Glutamatergic neuron (in vitro differentiated cells): ENCODE results near the gene CYBC1. TPM values are rescaled to one million over a fixed set of nuclear protein-coding genes. Genes with fewer than 3 reads are reported as not detected.

Experiments
- DNase-seq: peaks from one replicate; pipeline ENCODE4 v3.0.0; 2022
- H3K27ac Mint-ChIP-seq: one replicate; pipeline ENCODE4 v1.8.0; 2020; ENCODE audit warnings: mild to moderate bottlenecking, mixed read lengths, inconsistent platforms; ENCODE audit not compliant: unreplicated experiment
- H3K27me3 Mint-ChIP-seq: one replicate; pipeline ENCODE4 v1.8.0; 2020; ENCODE audit warnings: mild to moderate bottlenecking, moderate library complexity, mixed read lengths, inconsistent platforms; ENCODE audit not compliant: unreplicated experiment
- H3K36me3 Mint-ChIP-seq: one replicate; pipeline ENCODE4 v1.8.0; 2020; ENCODE audit warnings: mild to moderate bottlenecking, mixed read lengths, inconsistent platforms; ENCODE audit not compliant: unreplicated experiment
- H3K4me1 Mint-ChIP-seq: one replicate; pipeline ENCODE4 v1.8.0; 2020; ENCODE audit warnings: mild to moderate bottlenecking, low read depth, mixed read lengths, inconsistent platforms; ENCODE audit not compliant: unreplicated experiment
- H3K4me3 Mint-ChIP-seq: one replicate; pipeline ENCODE4 v1.8.0; 2020; ENCODE audit warnings: mild to moderate bottlenecking, mixed read lengths, inconsistent platforms; ENCODE audit not compliant: unreplicated experiment
- H3K9me3 Mint-ChIP-seq: one replicate; pipeline ENCODE4 v1.8.0; 2020; ENCODE audit warnings: mild to moderate bottlenecking, moderate library complexity, mixed read lengths, inconsistent platforms; ENCODE audit not compliant: unreplicated experiment
- total RNA-seq: library from RNA; stranded (reverse); fragmentation: NEBNext Ultra II Directional; extraction: Animal tissue kit (Norgen Biotek cat#: 25700); gene quantifications from one replicate; pipeline ENCODE4 v1.2.1, GENCODE V29; 2021; ENCODE audit not compliant: unreplicated experiment
- TF ChIP-seq, protein P1 (sequence below): fragments of 200-600 bp; sonication (generic); IDR thresholded peaks from one replicate; pipeline ENCODE4 v1.5.0; 2021; ENCODE audit not compliant: partially characterized antibody, unreplicated experiment

CYBC1 gene
- total RNA-seq, 1 donor from 2014 or later = 134 TPM

DNA sequence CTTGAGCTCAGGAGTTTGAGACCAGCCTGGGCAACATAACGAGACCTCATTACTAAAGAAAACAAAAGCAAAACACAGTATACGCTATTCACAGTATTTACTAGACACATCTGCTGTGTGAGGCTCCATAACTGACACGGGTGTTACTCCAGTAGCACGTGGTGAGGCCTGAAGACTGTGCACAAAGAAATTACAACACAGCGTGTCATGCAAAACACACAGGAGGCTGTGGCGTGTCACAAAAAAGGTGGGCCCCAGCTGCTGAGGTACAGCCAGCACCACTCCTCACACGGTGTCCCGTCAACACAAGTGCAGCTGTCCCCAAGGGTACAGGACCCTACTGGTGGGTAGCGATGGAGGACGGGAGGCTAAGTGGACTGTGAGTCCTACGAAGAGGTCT is 2.7 kb downstream of the CYBC1 start:
- Mint-ChIP-seq H3K27me3 (peaks cover 9% of the 10 kb centered on the region), H3K9me3 (peaks cover 9% of the 10 kb centered on the region), H3K27ac (peak overlapping the region; percentile 62), H3K4me3 (no peak overlapping the region), H3K36me3 (no peaks in the 10 kb centered on the region), H3K4me1 (peaks cover 6% of the 10 kb centered on the region)
- no peak for DNase-seq
- TF ChIP-seq, protein P1, sequence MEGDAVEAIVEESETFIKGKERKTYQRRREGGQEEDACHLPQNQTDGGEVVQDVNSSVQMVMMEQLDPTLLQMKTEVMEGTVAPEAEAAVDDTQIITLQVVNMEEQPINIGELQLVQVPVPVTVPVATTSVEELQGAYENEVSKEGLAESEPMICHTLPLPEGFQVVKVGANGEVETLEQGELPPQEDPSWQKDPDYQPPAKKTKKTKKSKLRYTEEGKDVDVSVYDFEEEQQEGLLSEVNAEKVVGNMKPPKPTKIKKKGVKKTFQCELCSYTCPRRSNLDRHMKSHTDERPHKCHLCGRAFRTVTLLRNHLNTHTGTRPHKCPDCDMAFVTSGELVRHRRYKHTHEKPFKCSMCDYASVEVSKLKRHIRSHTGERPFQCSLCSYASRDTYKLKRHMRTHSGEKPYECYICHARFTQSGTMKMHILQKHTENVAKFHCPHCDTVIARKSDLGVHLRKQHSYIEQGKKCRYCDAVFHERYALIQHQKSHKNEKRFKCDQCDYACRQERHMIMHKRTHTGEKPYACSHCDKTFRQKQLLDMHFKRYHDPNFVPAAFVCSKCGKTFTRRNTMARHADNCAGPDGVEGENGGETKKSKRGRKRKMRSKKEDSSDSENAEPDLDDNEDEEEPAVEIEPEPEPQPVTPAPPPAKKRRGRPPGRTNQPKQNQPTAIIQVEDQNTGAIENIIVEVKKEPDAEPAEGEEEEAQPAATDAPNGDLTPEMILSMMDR = no peak

DNA sequence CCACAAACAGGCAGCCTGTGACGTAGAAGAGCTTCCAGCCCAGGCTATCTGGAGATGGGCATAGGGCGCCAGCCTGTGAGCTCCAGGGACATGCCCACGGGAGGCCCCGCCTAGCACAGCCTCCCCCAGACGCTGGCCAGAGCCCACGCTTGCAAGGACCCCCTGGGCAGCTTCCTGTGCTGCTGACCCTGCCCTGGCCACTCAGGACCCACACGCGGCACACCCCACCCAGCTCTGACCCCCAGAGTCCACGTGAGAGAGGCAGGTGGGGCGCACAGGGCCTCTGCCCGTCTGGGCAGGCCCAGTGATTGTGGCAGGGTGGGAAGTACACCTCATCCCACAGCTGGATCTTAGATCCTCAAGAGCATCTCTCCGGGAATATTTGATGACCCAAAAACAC is 3.9 kb downstream of the CYBC1 start:
- H3K36me3 Mint-ChIP-seq = no peaks in the 10 kb centered on the region
- H3K27ac Mint-ChIP-seq = no peak overlapping the region
- TF ChIP-seq, protein P1 = no peak
- peaks cover 9% of the 10 kb centered on the region for H3K27me3 Mint-ChIP-seq
- H3K4me3 Mint-ChIP-seq = no peak overlapping the region
- peaks cover 6% of the 10 kb centered on the region for H3K4me1 Mint-ChIP-seq
- no peak for DNase-seq
- peaks cover 9% of the 10 kb centered on the region for H3K9me3 Mint-ChIP-seq

DNA sequence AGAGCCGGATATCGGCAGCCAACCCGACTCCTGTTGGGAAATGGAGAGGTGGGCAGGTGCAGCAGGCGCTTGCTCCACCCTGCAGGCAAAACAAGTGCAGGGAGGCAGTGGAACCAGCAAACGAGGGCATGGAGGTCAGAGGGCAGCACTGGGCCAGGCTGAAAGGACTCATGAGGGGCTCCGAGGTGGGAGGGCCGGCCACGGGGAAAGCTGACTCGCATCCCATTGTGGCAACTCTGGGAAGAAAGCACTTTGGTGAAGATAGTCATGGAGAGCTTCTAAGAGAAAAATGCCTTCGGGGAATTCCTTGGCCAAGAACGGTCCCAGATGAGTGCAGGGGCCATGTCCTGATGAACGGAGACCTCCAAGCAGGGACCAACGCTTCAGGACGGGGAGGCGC is 4.4 kb downstream of the CYBC1 start:
- Mint-ChIP-seq H3K4me1 (peaks cover 4% of the 10 kb centered on the region), H3K36me3 (no peaks in the 10 kb centered on the region), H3K27me3 (peaks cover 9% of the 10 kb centered on the region), H3K9me3 (peaks cover 9% of the 10 kb centered on the region), H3K27ac (no peak overlapping the region), H3K4me3 (peak overlapping the region; percentile 30)
- TF ChIP-seq, protein P1 = no peak
- DNase-seq = no peak

DNA sequence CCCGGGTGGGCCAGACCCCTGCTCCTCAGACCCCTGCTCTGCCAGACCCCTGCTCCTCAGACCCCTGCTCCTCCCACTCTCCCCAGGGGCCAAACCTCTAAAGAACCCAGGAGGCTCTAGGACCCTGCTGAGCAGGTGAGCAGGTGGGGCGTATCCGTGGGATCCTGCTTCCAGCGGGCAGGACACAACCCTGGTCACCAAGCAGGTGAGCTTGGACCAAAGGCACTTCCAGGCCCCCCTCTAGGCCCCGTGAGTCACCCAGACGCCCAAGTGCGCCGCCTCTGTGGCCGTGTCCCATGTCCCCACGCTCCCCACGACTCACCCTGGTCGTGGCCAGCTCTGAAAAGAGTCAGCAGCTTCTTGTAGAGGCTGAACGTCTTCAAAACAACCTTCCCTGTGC is 5.0 kb downstream of the CYBC1 start:
- H3K4me3 Mint-ChIP-seq = no peak overlapping the region
- H3K4me1 Mint-ChIP-seq = peaks cover 7% of the 10 kb centered on the region
- no peak for DNase-seq
- no peak overlapping the region for H3K27ac Mint-ChIP-seq
- TF ChIP-seq, protein P1 = no peak
- no peaks in the 10 kb centered on the region for H3K36me3 Mint-ChIP-seq
- peaks cover 8% of the 10 kb centered on the region for H3K27me3 Mint-ChIP-seq
- H3K9me3 Mint-ChIP-seq = peaks cover 6% of the 10 kb centered on the region

DNA sequence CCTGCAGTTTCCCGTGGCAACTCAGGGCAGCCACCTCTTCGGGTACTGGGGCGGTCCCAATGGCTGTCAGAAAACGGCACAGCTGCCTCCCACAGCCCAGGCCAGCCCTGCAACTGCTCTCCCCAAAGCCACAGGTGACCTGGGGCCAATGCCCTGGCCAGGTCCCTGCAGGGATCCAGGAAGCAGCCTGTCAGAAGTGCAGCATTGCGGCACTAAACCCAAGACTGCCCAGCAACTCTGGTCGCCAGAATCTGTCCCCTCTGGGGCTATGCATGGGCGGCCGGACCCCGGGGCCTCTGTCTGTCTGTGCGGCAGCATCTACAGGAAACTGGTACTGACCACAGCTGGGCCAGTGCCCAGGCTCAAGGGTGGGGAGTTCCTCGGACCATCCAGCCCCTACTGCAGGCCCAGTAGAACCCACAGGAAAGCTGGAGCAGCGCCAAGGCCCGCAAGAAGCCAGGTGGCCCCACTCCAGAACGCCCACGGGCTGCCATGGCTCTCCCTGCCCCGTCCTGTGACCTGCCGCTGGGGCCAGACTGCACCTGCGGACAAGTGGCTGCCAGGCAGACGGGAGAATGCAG is 5.5 kb downstream of the CYBC1 start:
- Mint-ChIP-seq H3K4me3 (no peak overlapping the region), H3K9me3 (peaks cover 6% of the 10 kb centered on the region), H3K4me1 (peaks cover 11% of the 10 kb centered on the region), H3K27ac (no peak overlapping the region), H3K36me3 (no peaks in the 10 kb centered on the region), H3K27me3 (peaks cover 8% of the 10 kb centered on the region)
- TF ChIP-seq, protein P1 = no peak
- no peak for DNase-seq
